ENCODE data around the gene TXNRD3. TPM values are rescaled to one million over a fixed set of nuclear protein-coding genes. Genes with fewer than 3 reads are reported as not detected.

Gene TXNRD3
- total RNA-seq, 1 experiment from 2014 or later, result 6.9 TPM

GRCh38 chr3:126618760-126619159 is 36.2 kb downstream of the TXNRD3 start:
- no peaks in the 10 kb centered on the region for H3K4me1 Mint-ChIP-seq
- POLR2A ChIA-PET, result no interaction called here

More at GRCh38 chr3:126618760-126619159, 36.2 kb downstream of the TXNRD3 start:
- DNase-seq (ENCODE audit: low spot score) (no peak), ATAC-seq (no peak)
- H3K27me3 Mint-ChIP-seq (ENCODE audit: low read depth), result no peaks in the 10 kb centered on the region
- CTCF ChIA-PET, result no interaction called here
- no peak overlapping the region for H3K27ac Mint-ChIP-seq
- H3K4me3 Mint-ChIP-seq, result no peak overlapping the region
- TF ChIP-seq IRF2 (CRISPR knock-in tag; IDR thresholded peaks at IDR 0.05; ENCODE audit: borderline replicate concordance, low read depth) (no peak), ZSCAN18 (CRISPR knock-in tag; IDR thresholded peaks at IDR 0.05) (no peak), ZNF219 (CRISPR knock-in tag; IDR thresholded peaks at IDR 0.05; ENCODE audit: borderline replicate concordance) (no peak), ATF2 (CRISPR knock-in tag; IDR thresholded peaks at IDR 0.05; ENCODE audit: borderline replicate concordance, low read depth) (no peak), KAT7 (CRISPR knock-in tag; IDR thresholded peaks at IDR 0.05; ENCODE audit: borderline replicate concordance) (no peak), ZNF281 (CRISPR knock-in tag; IDR thresholded peaks at IDR 0.05) (no peak), NFYB (CRISPR knock-in tag; conservative IDR thresholded peaks at IDR 0.05; ENCODE audit: low read depth) (no peak), FOXP1 (CRISPR knock-in tag; IDR thresholded peaks at IDR 0.05; ENCODE audit: borderline replicate concordance) (no peak), CTCF (IDR thresholded peaks at IDR 0.05) (no peak), ZNF121 (CRISPR knock-in tag; IDR thresholded peaks at IDR 0.05) (no peak), STAT6 (CRISPR knock-in tag; conservative IDR thresholded peaks at IDR 0.05; ENCODE audit: low read depth) (no peak), TEAD4 (CRISPR knock-in tag; IDR thresholded peaks at IDR 0.05) (no peak), ZNF138 (CRISPR knock-in tag; conservative IDR thresholded peaks at IDR 0.05) (no peak), ERG (CRISPR knock-in tag; IDR thresholded peaks at IDR 0.05) (no peak), CREM (CRISPR knock-in tag; IDR thresholded peaks at IDR 0.05) (no peak), NFATC4 (CRISPR knock-in tag; IDR thresholded peaks at IDR 0.05) (no peak), USF2 (CRISPR knock-in tag; IDR thresholded peaks at IDR 0.05) (no peak), MXD4 (CRISPR knock-in tag; IDR thresholded peaks at IDR 0.05; ENCODE audit: borderline replicate concordance) (no peak), GABPB1 (CRISPR knock-in tag; IDR thresholded peaks at IDR 0.05) (no peak)
- no peaks in the 10 kb centered on the region for H3K9me3 Mint-ChIP-seq
- no peaks in the 10 kb centered on the region for H3K36me3 Mint-ChIP-seq

Data from WTC11 (cell line).